Progenitor cell of endocrine pancreas (in vitro differentiated cells): ENCODE measurements around the gene HERC5. TPM values are rescaled to one million over a fixed set of nuclear protein-coding genes. Genes with fewer than 3 reads are reported as not detected.
A peak's percentile ranks its signal among the peaks of the same experiment; 100 is the strongest.
"Not testable (repeated sequence)": the region's sequence is repeated elsewhere in the genome, so short reads cannot be mapped to it uniquely, and the experiment has no call there.

Experiments
- DNase-seq: peaks from one replicate; pipeline ENCODE4 v3.0.0; 2021; ENCODE audit warnings: low spot score; ENCODE audit not compliant: unreplicated experiment
- H3K27ac Mint-ChIP-seq: 2 replicates; pipeline ENCODE4 v1.8.0; 2021; ENCODE audit warnings: mild to moderate bottlenecking, moderate library complexity, mixed read lengths
- H3K27me3 Mint-ChIP-seq: 2 replicates; pipeline ENCODE4 v1.8.0; 2021; ENCODE audit warnings: mixed read lengths
- H3K36me3 Mint-ChIP-seq: 2 replicates; pipeline ENCODE4 v1.8.0; 2022; ENCODE audit warnings: mixed read lengths; ENCODE audit not compliant: insufficient read depth
- H3K4me1 Mint-ChIP-seq: 2 replicates; pipeline ENCODE4 v1.8.0; 2021; ENCODE audit warnings: low read depth, mixed read lengths
- H3K4me3 Mint-ChIP-seq: 2 replicates; pipeline ENCODE4 v1.8.0; 2021; ENCODE audit warnings: low read depth, mild to moderate bottlenecking, moderate library complexity, mixed read lengths
- H3K9me3 Mint-ChIP-seq: 2 replicates; pipeline ENCODE4 v1.8.0; 2021; ENCODE audit warnings: low read depth, mixed read lengths
- total RNA-seq: library from RNA; stranded (reverse); gene quantifications from 2 replicates; pipeline ENCODE4 v1.2.1, GENCODE V29; 2021
- TF ChIP-seq, protein P1 (sequence below): fragments of 200-600 bp; sonication (generic); IDR thresholded peaks from one replicate; pipeline ENCODE4 v1.5.0; 2021; ENCODE audit warnings: antibody characterized with exemption, mild to moderate bottlenecking; ENCODE audit not compliant: unreplicated experiment

The HERC5 gene
- total RNA-seq, 1 donor from 2014 or later: 2.6 TPM

DNA sequence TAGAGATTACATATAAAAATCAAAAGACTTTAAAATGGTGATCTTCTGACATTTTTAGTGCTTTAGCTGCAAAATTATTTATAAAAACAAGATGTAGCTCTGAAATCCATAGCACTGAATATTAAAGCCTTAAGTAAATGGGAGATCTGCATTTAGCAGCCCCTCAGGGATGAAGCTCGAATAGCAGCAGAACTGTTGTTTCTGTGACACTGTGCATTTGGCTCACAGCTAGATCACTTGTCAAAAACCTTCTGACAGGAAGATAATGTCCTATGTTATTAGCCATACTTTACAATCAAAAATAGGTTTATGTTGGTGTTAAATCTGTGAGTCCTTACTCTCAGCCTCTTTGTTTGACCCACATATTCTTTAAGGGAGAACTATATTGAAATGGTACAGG lies 80.8 kb downstream of the HERC5 start:
- TF ChIP-seq, protein P1, sequence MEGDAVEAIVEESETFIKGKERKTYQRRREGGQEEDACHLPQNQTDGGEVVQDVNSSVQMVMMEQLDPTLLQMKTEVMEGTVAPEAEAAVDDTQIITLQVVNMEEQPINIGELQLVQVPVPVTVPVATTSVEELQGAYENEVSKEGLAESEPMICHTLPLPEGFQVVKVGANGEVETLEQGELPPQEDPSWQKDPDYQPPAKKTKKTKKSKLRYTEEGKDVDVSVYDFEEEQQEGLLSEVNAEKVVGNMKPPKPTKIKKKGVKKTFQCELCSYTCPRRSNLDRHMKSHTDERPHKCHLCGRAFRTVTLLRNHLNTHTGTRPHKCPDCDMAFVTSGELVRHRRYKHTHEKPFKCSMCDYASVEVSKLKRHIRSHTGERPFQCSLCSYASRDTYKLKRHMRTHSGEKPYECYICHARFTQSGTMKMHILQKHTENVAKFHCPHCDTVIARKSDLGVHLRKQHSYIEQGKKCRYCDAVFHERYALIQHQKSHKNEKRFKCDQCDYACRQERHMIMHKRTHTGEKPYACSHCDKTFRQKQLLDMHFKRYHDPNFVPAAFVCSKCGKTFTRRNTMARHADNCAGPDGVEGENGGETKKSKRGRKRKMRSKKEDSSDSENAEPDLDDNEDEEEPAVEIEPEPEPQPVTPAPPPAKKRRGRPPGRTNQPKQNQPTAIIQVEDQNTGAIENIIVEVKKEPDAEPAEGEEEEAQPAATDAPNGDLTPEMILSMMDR: no peak
- H3K36me3 Mint-ChIP-seq: no peaks in the 10 kb centered on the region
- no peaks in the 10 kb centered on the region for H3K27me3 Mint-ChIP-seq

DNA sequence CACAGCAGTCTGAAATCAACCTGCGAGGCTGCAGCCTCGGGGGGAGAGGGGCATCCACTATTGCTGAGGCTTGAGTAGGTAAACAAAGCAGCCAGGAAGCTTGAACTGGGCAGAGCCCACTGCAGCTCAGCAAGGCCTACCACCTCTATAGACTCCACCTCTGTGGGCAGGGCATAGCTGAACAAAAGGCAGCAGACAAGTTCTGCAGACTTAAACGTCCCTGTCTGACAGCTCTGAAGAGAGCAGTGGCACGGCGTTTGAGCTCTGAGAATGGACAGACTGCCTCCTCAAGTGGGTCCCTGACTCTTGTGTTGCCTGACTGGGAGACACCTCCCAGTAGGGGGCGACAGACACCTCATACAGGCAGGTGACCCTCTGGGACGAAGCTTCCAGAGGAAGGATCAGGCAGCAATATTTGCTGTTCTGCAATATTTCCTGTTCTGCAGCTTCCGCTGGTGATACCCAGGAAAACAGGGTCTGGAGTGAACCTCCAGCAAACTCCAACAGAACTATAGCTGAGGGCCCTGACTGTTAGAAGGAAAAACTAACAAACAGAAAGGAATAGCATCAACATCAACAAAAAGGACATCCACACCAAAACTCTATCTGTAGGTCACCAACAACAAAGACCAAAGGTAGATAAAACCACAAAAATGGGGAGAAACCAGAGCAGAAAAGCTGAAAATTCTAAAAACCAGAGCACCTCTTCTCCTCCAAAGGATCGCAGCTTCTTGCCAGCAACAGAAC lies 82.6 kb downstream of the HERC5 start:
- peak; percentile 61 for DNase-seq
- not testable (repeated sequence) for H3K4me1 Mint-ChIP-seq
- TF ChIP-seq, protein P1: peak; percentile 78

More for the DNA sequence above, 80.8 kb downstream of the HERC5 start:
- Mint-ChIP-seq H3K4me1 (peaks cover 4% of the 10 kb centered on the region), H3K4me3 (no peak overlapping the region), H3K9me3 (no peaks in the 10 kb centered on the region), H3K27ac (no peak overlapping the region)
- no peak for DNase-seq

DNA sequence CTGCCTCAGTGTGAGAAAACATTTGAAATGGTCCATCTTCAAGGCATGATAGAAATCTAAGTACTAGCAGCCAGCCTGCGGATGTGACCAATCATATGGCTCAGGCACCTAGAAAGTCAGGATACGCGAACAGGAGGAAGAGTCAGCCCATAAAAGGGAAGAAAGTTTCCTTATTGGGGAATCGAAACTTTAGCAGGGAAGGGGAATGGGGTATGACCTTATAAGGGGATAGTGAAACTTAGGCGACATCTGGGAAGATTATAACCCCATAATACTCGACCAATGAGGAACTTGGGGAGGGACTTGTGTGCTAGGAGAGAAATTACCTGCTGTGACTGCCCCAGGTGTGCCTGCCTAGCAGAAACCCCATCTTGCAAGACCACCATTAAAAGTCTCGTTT lies 92.9 kb downstream of the HERC5 start:
- Mint-ChIP-seq H3K4me3 (no peak overlapping the region), H3K36me3 (no peaks in the 10 kb centered on the region), H3K9me3 (no peaks in the 10 kb centered on the region), H3K4me1 (no peaks in the 10 kb centered on the region), H3K27me3 (no peaks in the 10 kb centered on the region), H3K27ac (no peak overlapping the region)
- DNase-seq: no peak
- TF ChIP-seq, protein P1: no peak

More for the DNA sequence above, 82.6 kb downstream of the HERC5 start:
- H3K27me3 Mint-ChIP-seq, H3K9me3 Mint-ChIP-seq, H3K36me3 Mint-ChIP-seq, H3K4me3 Mint-ChIP-seq: not testable (repeated sequence)
- H3K27ac Mint-ChIP-seq: peak overlapping the region; percentile 21

Other genes with a start within 250 kb of the HERC5 start
- 19.6 and 23.7 TPM in 2 replicates for gene PPM1K, start 172.6 kb upstream of the HERC5 start, total RNA-seq
- gene HERC6, start 78.3 kb upstream of the HERC5 start, total RNA-seq: 6.2 and 7.3 TPM in 2 replicates
- 47.2 and 48.4 TPM in 2 replicates for gene PYURF, start 66.7 kb downstream of the HERC5 start, total RNA-seq
- 7.1 and 8.4 TPM in 2 replicates for gene HERC3, start 135.4 kb downstream of the HERC5 start, total RNA-seq
- 3.6 and 3.9 TPM in 2 replicates for gene NAP1L5, start 240.7 kb downstream of the HERC5 start, total RNA-seq